Parathyroid adenoma (tissue), 2 donors: ENCODE measurements around the gene LPCAT1.

Source experiments
- H2AFZ ChIP-seq: fragments of 300-600 bp; sonication (generic); one replicate; pipeline ENCODE4 v1.7.0; 2017; ENCODE audit warnings: antibody characterized with exemption, mild to moderate bottlenecking
- H3K27ac ChIP-seq: fragments of 300-600 bp; sonication (generic); one replicate; pipeline ENCODE4 v1.7.0; 2017
- H3K27me3 ChIP-seq: fragments of 300-600 bp; sonication (generic); one replicate; pipeline ENCODE4 v1.7.0; 2017; ENCODE audit warnings: low read length; ENCODE audit not compliant: control insufficient read depth, insufficient read depth
- H3K36me3 ChIP-seq: fragments of 300-600 bp; sonication (generic); one replicate; pipeline ENCODE4 v1.7.0; 2017; ENCODE audit warnings: low read length; ENCODE audit not compliant: control insufficient read depth, insufficient read depth
- H3K4me1 ChIP-seq: fragments of 300-600 bp; sonication (generic); one replicate; pipeline ENCODE4 v1.7.0; 2017; ENCODE audit warnings: control low read depth
- H3K4me2 ChIP-seq: fragments of 300-600 bp; sonication (generic); one replicate; pipeline ENCODE4 v1.7.0; 2017; ENCODE audit warnings: low read length
- H3K4me3 ChIP-seq: fragments of 300-600 bp; sonication (generic); one replicate; pipeline ENCODE4 v1.7.0; 2017; ENCODE audit warnings: low read depth, low read length
- H3K79me2 ChIP-seq: fragments of 300-600 bp; sonication (generic); one replicate; pipeline ENCODE4 v1.7.0; 2017; ENCODE audit warnings: control low read depth
- H3K9ac ChIP-seq: fragments of 300-600 bp; sonication (generic); one replicate; pipeline ENCODE4 v1.7.0; 2017; ENCODE audit warnings: mild to moderate bottlenecking
- H3K9me3 ChIP-seq: fragments of 300-600 bp; sonication (generic); one replicate; pipeline ENCODE4 v1.7.0; 2017; ENCODE audit warnings: low read length; ENCODE audit not compliant: control insufficient read depth
- CTCF ChIP-seq: fragments of 300-600 bp; sonication (generic); IDR thresholded peaks from one replicate; pipeline ENCODE4 v1.7.0; 2017; ENCODE audit warnings: antibody characterized with exemption, mild to moderate bottlenecking
- donor health status: primary hyperparathyroidism.

Gene LPCAT1

GRCh38 chr5:1524481-1524798 lies 680 bp upstream of the LPCAT1 start:
- TF ChIP-seq CTCF = no peak
- H2AFZ ChIP-seq = peak overlapping the region; percentile 93
- H3K27ac ChIP-seq = no peak overlapping the region
- peaks cover 3% of the 10 kb centered on the region for H3K4me1 ChIP-seq
- H3K9me3 ChIP-seq = no peaks in the 10 kb centered on the region
- no peaks in the 10 kb centered on the region for H3K27me3 ChIP-seq
- H3K36me3 ChIP-seq = no peaks in the 10 kb centered on the region
- peaks cover 17% of the 10 kb centered on the region for H3K79me2 ChIP-seq
- H3K4me3 ChIP-seq = peak overlapping the region; percentile 57
- peak overlapping the region; percentile 70 for H3K4me2 ChIP-seq
- peak overlapping the region; percentile 46 for H3K9ac ChIP-seq

- no peak overlapping the region for H3K27ac ChIP-seq
- H3K9ac ChIP-seq = no peak overlapping the region
- peak overlapping the region; percentile 77 for H3K4me2 ChIP-seq
- H3K4me3 ChIP-seq = peak overlapping the region; percentile 52
- peak overlapping the region; percentile 69 for H2AFZ ChIP-seq
- no peaks in the 10 kb centered on the region for H3K36me3 ChIP-seq
- peaks cover 23% of the 10 kb centered on the region for H3K79me2 ChIP-seq
- H3K27me3 ChIP-seq = no peaks in the 10 kb centered on the region
- peaks cover 3% of the 10 kb centered on the region for H3K4me1 ChIP-seq
- no peaks in the 10 kb centered on the region for H3K9me3 ChIP-seq
- TF ChIP-seq CTCF = no peak
These were observed 324 bp downstream of the LPCAT1 start for GRCh38 chr5:1523480-1523792.

- Histone ChIP-seq H3K9ac (no peak overlapping the region), H3K27ac (no peak overlapping the region)
- TF ChIP-seq CTCF = no peak
These were observed 920 bp downstream of the LPCAT1 start for GRCh38 chr5:1522601-1523479.

GRCh38 chr5:1521671-1522600 lies 1.8 kb downstream of the LPCAT1 start:
- Histone ChIP-seq H3K4me1 (peaks cover 3% of the 10 kb centered on the region), H2AFZ (no peak overlapping the region), H3K27me3 (no peaks in the 10 kb centered on the region), H3K4me3 (no peak overlapping the region), H3K27ac (no peak overlapping the region), H3K9ac (no peak overlapping the region), H3K9me3 (no peaks in the 10 kb centered on the region), H3K4me2 (no peak overlapping the region), H3K79me2 (peaks cover 33% of the 10 kb centered on the region), H3K36me3 (no peaks in the 10 kb centered on the region)
- TF ChIP-seq CTCF = no peak

More at GRCh38 chr5:1522601-1523479, 920 bp downstream of the LPCAT1 start:
- Histone ChIP-seq H3K4me1 (peaks cover 3% of the 10 kb centered on the region), H3K9me3 (no peaks in the 10 kb centered on the region), H2AFZ (peak overlapping the region; percentile 69), H3K27me3 (no peaks in the 10 kb centered on the region), H3K4me2 (peak overlapping the region; percentile 77), H3K4me3 (peak overlapping the region; percentile 52), H3K36me3 (no peaks in the 10 kb centered on the region), H3K79me2 (peaks cover 28% of the 10 kb centered on the region)
